Endothelial cell of umbilical vein (primary cell): ENCODE results near the gene BTC.

ENCODE experiments used
- CTCF ChIP-seq, 2 donors: IDR thresholded peaks; 1 replicate in 1 of 2; 2 replicates in 1 of 2; pipeline ENCODE4 v1.5.1; 2011; ENCODE audit warnings: low read length in 2 of 2, mild to moderate bottlenecking in 2 of 2, moderate library complexity in 2 of 2, control low read depth in 1 of 2, inconsistent platforms in 1 of 2, low read depth in 1 of 2; ENCODE audit not compliant: insufficient read depth in 1 of 2; ENCODE audit errors: extremely low read depth in 1 of 2
- EZH2 ChIP-seq: IDR thresholded peaks from 2 replicates; pipeline ENCODE4 v1.6.1; 2012; ENCODE audit warnings: borderline replicate concordance, low read depth, mild to moderate bottlenecking, moderate library complexity, low read length, inconsistent platforms; ENCODE audit not compliant: severe bottlenecking
- FOS ChIP-seq: IDR thresholded peaks from 2 replicates; pipeline ENCODE4 v1.6.1; 2011; ENCODE audit warnings: mild to moderate bottlenecking, low read length, moderate library complexity, borderline replicate concordance; ENCODE audit not compliant: insufficient read depth
- GATA2 ChIP-seq: IDR thresholded peaks from 2 replicates; pipeline ENCODE4 v1.7.0; 2011; ENCODE audit warnings: low read depth, mild to moderate bottlenecking, moderate library complexity, mixed read lengths, low read length; ENCODE audit not compliant: insufficient read length, insufficient read depth
- JUN ChIP-seq: IDR thresholded peaks from 2 replicates; pipeline ENCODE4 v1.6.1; 2011; ENCODE audit warnings: borderline replicate concordance, low read depth; ENCODE audit not compliant: insufficient read length, insufficient read depth
- MAX ChIP-seq: IDR thresholded peaks from 2 replicates; pipeline ENCODE4 v1.6.1; 2011; ENCODE audit not compliant: insufficient read depth, insufficient read length
- MYC ChIP-seq: IDR thresholded peaks from one replicate; pipeline ENCODE4 v1.6.1; 2011; ENCODE audit warnings: mild to moderate bottlenecking, low read depth, low read length
- POLR2A ChIP-seq: IDR thresholded peaks from 2 replicates; pipeline ENCODE4 v1.6.1; 2012; ENCODE audit warnings: low read depth, mild to moderate bottlenecking, control low read depth, low read length
- POLR2AphosphoS5 ChIP-seq: IDR thresholded peaks from 2 replicates; pipeline ENCODE4 v1.6.1; 2012; ENCODE audit warnings: low read depth, mild to moderate bottlenecking, control low read depth, low read length, moderate library complexity; ENCODE audit not compliant: insufficient read depth

- TF ChIP-seq MYC (no peak), CTCF (IDR thresholded peaks at IDR 0.05; ENCODE audit: extremely low read depth in 1 of 2, insufficient read depth in 1 of 2, low read depth in 1 of 2, low read length in 2 of 2) (no peak), JUN (no peak), POLR2A (no peak), POLR2AphosphoS5 (no peak), EZH2 (no peak), MAX (no peak), FOS (no peak), GATA2 (no peak)
Observed at GRCh38 chr4:74751247-74751646, 43.1 kb downstream of the BTC start.
